ENCODE results near the gene SHROOM3.
"Not testable (repeated sequence)": the region's sequence is repeated elsewhere in the genome, so short reads cannot be mapped to it uniquely, and the experiment has no call there.

The SHROOM3 gene

DNA sequence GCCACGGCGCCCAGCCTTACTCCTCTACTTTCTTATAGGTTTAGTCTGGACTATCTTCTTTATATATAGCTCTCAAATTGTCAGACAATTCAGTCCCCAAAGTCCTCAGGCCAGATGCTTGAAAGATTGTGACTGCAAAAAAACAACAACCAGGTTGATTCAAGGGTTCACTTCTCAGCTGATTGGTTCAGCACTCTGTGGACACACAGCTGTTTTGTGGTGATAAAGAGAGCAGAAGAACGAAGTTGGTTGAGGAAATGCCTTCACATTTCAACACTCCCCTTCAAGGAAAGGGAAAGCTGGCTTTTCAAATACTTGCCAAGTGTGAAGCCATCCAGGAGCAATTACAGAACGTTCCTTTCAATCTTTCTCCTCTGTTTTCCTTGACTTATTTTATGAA, 166.8 kb downstream of the SHROOM3 start:
- DNase-seq = no peak

DNA sequence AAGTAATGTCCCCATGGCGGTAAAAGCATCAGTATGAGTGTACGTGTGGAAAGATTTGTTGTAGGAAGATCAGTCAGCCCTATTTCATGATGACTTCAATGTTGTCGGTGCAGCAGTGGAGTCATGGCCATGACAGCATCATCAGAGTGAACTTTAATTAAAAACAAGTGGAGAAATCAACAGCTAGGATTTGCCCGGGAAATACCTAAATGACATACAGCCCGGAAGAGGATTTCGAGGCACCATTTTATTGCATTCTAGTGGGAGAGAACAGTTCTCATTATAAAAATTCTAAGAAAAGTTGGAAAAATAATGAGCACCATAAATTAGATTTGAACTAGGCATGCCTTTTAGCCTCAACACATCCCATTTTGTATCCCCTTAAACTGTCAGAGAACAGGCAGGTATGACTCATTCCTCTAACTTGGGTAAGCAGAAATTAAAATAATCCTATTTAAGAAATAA, 170.1 kb downstream of the SHROOM3 start:
- DNase-seq = no peak

DNA sequence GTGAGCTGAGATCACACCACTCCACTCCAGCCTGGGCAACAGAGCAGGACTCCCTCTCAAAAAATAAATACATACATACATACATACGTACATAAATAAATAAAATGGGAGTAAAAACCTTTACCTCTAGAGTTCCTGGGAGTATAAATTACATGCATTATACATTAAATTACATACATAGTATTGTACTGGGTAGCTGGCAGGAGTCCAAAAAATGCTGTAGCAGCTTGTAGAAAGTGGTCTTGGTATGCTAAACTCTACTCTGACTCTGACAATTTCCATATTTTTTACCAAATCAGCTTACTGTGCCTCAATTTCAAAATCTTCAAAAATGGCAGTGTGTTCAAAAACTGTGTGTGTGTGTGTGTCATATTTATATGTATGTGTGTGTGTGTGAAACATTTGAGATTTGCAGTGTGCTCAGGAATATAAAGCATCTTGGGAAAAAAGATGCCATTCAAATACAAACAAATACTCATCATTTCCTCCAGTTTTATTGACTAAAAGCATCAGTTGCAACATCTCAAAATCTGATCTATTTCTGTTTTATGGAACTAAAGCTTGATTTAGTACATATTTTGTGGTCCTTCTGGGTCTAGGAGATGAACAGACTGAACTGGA, 171.7 kb downstream of the SHROOM3 start:
- no peak for DNase-seq

- DNase-seq = no peak
Measured at GRCh38 chr4:76607266-76607799, 172.3 kb downstream of the SHROOM3 start.

DNA sequence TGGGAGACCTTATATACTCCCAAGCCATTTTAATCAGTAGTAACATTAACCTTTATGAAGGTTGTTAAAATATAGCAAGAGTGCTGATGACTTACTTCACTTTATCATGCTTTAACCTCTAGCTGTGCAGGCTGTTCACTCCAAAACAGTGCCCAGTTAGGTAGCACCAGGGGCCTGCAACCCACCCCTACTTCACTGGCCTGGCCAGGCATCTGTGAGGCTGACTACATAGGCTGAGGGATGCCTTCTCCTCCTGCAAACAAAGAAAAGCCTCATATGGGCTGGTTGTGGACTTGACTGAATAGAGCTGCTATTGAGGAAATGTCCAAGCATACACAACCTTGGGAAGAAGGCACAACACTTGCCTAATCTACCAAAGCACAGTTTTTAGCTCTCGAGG, 172.8 kb downstream of the SHROOM3 start:
- no peak for DNase-seq

DNA sequence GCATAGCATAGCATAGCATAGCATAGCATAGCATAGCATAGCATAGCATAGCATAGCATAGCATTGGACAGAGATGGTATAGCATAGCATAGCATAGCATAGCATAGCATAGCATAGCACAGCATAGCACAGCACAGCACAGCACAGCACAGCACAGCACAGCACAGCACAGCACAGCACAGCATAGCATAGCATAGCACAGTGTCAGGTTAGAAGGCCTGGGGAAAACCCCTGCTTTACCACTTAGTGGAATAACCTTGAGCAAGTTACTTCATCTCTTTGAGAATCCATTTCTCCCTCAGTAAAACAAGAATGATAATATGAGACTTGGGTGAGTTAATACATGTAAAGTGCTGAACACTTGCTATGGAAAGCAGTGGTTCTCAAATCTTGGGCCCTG, 173.5 kb downstream of the SHROOM3 start:
- DNase-seq = not testable (repeated sequence)

GRCh38 chr4:76610751-76611547, 175.9 kb downstream of the SHROOM3 start:
- no peak for DNase-seq

DNA sequence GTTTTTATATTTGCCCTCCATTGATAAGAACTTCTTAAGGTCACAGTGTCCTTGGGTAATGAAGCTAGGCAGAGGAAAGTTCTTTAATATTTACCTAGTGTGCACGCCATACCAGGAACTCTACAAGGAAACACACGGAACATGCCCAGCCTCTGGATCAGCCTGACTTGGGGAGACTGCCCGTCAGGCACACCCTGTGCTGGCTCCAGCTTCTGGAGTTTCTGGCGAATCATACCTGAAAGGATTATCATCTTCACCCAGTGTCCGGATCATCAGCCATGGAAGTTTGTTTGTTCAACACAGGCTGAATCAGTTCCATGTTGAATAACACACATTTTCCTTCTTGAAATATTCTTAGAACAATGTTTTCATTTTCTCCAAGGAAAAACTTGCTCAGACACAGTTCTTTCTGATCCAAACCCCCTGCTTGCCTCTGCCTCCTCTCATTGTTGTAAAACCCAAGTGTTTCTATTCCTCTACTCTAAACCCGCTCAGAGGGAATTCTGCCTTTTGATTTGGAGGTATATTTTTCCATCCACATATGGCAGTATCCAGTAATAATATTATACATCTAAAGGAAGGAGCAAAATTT, 176.7 kb downstream of the SHROOM3 start:
- no peak for DNase-seq

- DNase-seq = no peak
Measured at GRCh38 chr4:76614589-76614988, 179.6 kb downstream of the SHROOM3 start.

GRCh38 chr4:76615999-76616398, 181.0 kb downstream of the SHROOM3 start:
- DNase-seq = no peak

DNA sequence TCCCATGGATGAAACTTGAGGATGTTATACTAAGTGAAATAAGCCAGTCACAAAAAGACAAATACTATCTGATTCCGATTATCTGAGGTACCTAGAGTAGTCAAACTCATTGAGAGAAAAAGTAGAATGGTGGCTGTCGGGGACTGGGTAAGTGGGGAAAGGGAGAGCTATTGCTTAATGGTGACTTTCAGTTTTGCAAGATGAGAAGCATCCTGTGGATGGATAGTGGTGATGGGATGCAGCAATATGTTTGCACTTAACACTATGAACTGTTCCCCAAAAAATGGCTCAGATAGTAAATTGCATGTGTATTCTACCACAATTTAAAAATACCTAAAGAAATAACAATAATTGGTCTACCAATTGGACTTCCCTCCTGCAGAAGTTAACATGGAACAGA, 181.5 kb downstream of the SHROOM3 start:
- DNase-seq = no peak

DNA sequence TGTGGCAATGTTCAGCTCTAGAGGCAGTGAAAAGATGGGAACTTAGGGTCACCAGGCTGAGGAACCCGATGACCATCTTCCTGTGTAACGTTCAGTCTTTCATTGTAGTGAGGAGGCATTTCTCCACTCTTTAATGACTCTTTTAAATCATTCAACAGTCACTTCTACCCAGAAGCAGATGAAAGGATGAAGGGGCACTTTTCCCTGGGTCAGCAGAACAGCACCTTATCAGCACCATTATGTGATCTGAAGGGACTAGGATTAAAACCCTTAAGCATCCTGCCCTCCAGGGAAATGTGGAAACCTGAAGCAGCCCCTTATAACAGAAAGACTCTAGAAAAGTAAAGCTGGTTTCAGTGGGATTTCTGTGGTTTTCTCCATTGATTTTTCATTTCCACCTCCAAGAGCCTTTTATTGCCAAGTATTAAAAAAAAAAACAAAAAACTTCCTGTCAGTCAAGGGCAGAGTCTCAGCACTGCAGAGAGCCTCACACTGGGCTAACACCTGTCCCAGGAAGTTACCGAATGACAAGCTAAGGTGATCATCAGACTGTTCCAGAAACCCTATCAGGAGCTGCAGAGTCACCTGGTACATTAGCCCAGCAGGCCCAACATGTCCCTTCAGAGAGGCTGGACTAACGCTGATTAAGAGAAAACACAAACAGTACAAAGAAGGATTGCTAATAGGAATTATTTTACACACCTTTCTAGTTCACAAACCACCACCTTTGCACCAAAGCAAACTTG, 185.9 kb downstream of the SHROOM3 start:
- DNase-seq = no peak

DNA sequence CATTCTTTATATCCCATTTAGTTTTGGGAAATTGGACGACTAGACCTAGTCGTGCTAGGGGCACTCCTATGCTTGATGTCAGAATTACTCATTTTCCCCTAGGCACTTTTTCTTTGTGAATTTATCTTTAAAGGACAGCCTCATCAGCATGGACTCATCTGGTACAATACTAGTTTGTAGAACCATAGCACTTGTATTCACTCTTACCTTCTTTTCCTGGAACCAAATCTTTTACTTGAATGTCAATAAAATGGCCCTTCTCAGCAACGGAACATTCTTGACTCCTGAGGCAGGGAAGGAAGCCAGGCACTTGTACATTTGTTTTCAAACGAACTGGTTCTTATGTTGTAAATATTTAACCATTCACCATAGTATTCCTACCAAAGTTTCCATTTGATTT, 187.1 kb downstream of the SHROOM3 start:
- DNase-seq = no peak

- DNase-seq = no peak
Measured at GRCh38 chr4:76622717-76623116, 187.7 kb downstream of the SHROOM3 start.

DNA sequence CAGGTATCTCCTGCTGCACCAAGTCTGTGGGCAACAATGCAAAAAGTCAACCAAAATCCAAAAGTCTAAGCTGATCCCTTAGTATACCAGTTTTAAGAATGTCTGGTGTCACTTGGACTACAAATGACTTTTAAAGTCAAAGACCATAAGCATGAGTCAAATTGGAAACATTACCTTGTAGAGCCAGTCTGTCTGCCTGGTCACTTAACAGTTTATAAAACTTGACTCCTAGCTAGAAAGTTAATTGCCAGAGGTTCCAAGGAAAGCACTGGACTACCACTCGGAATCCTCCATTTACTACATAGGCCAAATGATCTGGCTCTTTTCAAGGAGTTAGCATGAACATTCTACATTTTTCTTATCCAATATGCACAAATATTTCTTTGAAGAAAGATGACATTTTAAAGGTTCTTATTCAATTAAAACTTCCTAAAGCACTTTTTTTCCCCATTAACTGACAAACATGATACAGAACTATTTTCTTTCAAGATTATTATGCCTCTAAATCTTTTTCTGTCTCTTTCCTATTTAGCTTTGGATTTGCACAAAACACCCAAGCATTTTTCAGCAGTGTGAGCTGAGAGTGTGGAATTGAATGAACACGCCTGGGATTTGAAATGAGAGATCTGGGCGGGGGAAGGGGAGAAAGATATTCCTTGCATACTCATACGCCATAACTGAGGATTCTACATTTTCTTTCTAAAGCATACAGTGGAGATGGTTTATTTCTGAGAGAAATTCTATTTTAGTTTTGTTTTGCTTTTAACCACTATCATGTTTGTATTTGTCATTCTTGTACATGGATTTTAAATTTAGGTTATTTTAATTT, 188.4 kb downstream of the SHROOM3 start:
- DNase-seq = no peak

GRCh38 chr4:76624241-76624681, 189.2 kb downstream of the SHROOM3 start:
- DNase-seq = no peak

GRCh38 chr4:76624931-76625715, 190.1 kb downstream of the SHROOM3 start:
- no peak for DNase-seq

- DNase-seq = no peak
Measured at GRCh38 chr4:76626686-76627465, 191.8 kb downstream of the SHROOM3 start.

DNA sequence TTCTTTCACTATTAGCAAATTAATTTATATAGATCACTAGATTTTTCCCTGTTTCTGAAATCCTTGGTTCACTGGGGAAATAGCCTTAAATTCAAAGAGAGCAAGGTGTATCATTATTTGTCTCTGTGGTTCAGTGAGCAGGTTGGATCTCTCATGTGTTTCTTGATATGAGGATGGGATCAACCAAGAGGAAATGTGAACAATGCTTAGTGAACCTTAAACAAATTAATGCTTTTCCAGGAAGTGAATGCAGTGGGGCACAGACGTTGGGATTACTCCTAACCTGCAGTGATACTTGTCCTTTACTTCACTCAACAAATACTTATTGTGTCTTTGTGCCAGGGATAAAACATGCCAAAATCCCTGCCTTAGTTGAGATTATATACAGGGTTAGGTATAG, 193.2 kb downstream of the SHROOM3 start:
- DNase-seq = no peak

- DNase-seq = no peak
Measured at GRCh38 chr4:76630741-76631140, 195.7 kb downstream of the SHROOM3 start.

Data from CD4-positive, alpha-beta T cell treated with Interleukin-17A for 1 hour (primary cell).